AG04449 (cell line): ENCODE data around the gene CIBAR2.

Experiments
- CTCF ChIA-PET: fragments of 350-600 bp; formaldehyde crosslinking; extraction: SDS; loops from one replicate; lab custom pipeline; 2021; ENCODE audit warnings: antibody characterized with exemption; lab: Yijun Ruan, JAX
- POLR2A ChIA-PET: fragments of 400-600, 350-600 bp; formaldehyde crosslinking; extraction: SDS; loops from one replicate; lab custom pipeline; 2020; ENCODE audit warnings: antibody characterized with exemption, inconsistent platforms; lab: Yijun Ruan, JAX
- DNase-seq: peaks from one replicate; pipeline ENCODE4 v3.0.0-alpha.2; 2010; ENCODE audit warnings: low read depth, low spot score
- H3K4me3 ChIP-seq: 2 replicates; pipeline ENCODE4 v1.5.1; 2011; ENCODE audit warnings: low read depth, mild to moderate bottlenecking, control low read depth, low read length
- CTCF ChIP-seq: IDR thresholded peaks from one replicate; pipeline ENCODE4 v1.5.1; 2011; ENCODE audit warnings: mild to moderate bottlenecking, moderate library complexity, low read length, control low read depth, inconsistent platforms; ENCODE audit not compliant: insufficient read depth; ENCODE audit errors: missing control alignments

The CIBAR2 gene

DNA sequence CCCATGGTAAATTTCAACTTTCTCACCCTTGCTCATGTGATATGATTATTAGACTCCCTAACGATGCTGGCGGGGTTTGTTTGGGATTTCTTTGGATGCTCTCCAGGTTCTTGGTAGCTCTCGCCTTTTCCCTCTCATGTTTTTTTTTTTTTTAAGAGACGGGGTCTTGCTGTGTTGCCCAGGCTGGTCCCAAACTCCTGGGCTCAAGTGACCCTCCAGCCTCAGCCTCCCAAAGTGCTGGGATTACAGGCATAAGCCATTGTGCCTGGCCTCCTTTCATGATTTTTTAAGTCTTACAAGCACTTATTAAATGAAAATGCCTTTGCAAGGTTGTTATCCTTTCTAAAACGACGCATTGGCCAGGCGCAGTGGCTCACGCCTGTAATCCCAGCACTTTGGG, 60.6 kb downstream of the CIBAR2 start:
- ChIA-PET POLR2A (no interaction called here), CTCF (no interaction called here)
- no peak overlapping the region for H3K4me3 ChIP-seq
- no peak for DNase-seq
- TF ChIP-seq CTCF: no peak

DNA sequence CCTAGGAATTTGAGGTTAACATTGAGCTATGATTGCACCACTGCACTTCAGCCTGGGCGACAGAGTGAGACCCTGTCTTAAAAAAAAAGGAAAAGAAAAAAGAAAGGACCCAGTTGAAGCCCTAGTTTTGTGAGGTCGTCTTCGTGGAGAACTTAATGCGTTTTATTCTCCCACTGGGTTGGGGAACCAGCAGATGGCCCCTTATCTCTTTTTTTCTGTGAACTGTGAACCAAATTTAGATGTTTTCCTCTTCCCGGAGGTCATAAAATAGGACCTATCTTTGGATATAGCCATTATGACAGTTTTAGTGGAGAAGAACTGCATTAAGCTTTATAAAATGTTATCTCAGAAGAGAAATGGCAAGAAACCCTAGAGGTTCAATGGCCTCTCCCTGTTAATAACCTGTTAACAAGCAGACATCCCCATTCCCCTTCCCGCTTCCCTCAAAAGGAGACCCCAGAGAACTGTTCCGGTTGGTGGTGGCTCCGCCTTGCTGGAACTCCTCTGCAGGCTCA, 61.1 kb downstream of the CIBAR2 start:
- ChIA-PET CTCF (no interaction called here), POLR2A (no interaction called here)
- no peak for DNase-seq
- no peak for TF ChIP-seq CTCF
- no peak overlapping the region for H3K4me3 ChIP-seq

- no peak overlapping the region for H3K4me3 ChIP-seq
- DNase-seq: no peak
- POLR2A ChIA-PET: no interaction called here
- CTCF ChIA-PET: interaction anchor here (1.6 kb wide), 1 partner anchor 22 kb away, joined by 5 read pairs; the partner anchor contains the start of gene KIAA0513
- TF ChIP-seq CTCF: no peak
These were observed 62.5 kb downstream of the CIBAR2 start for GRCh38 chr16:85049706-85050305.

DNA sequence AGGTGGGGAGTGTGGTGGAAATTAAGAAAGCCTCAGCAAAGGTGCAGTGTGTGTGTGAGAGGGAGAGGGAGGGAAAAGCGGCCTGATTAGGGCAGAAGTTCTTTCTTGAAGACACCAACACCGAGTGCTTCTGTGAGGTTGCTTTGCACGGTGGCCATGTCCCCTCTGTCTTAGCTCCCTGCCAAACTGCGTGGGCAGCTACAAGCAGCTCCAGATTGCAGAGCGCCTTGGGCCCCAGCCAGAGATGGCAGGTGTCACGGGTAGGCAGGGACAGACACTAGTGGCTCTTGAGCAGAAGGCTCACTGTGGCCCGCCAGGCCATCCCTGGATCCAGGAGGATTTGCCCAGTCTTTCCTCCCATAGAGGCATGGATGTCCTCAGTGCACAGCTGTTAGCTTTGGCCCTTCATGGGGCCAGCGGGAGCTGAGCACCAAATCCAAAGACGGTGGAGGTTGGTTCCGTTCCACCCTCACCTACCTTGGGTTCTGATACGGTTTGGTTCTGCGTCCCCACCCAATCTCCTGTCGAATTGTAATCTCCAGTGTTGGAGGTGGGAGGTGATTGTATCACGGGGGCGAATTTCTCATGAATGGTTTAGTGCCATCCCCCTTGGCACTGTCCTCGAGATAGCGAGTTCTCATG, 63.2 kb downstream of the CIBAR2 start:
- POLR2A ChIA-PET: no interaction called here

More for the DNA sequence above, 63.2 kb downstream of the CIBAR2 start:
- no peak for DNase-seq
- no peak overlapping the region for H3K4me3 ChIP-seq
- TF ChIP-seq CTCF: no peak
- CTCF ChIA-PET: interaction anchor here (1.6 kb wide), 1 partner anchor 21 kb away, joined by 5 read pairs; the partner anchor contains the start of gene KIAA0513
